Mesendoderm (in vitro differentiated cells): ENCODE results near the gene ABRACL.
A peak's percentile ranks its signal among the peaks of the same experiment; 100 is the strongest.

Experiments
- DNase-seq: peaks from one replicate; pipeline ENCODE4 v3.0.0; 2013
- H2AK5ac ChIP-seq: 2 replicates; pipeline ENCODE4 v1.6.1; 2013; ENCODE audit warnings: low read length, inconsistent platforms
- H2BK120ac ChIP-seq: 2 replicates; pipeline ENCODE4 v1.6.1; 2013; ENCODE audit warnings: low read depth, mild to moderate bottlenecking, low read length, moderate library complexity, mixed read lengths
- H2BK15ac ChIP-seq: replicated peaks from 2 replicates; pipeline ENCODE4 v1.6.1; 2013; ENCODE audit warnings: low read depth, mild to moderate bottlenecking, moderate library complexity
- H2BK5ac ChIP-seq: 2 replicates; pipeline ENCODE4 v1.6.1; 2013; ENCODE audit warnings: low read length, inconsistent platforms
- H3K18ac ChIP-seq: 2 replicates; pipeline ENCODE4 v1.6.1; 2013; ENCODE audit warnings: mild to moderate bottlenecking, low read length, mixed read lengths
- H3K23ac ChIP-seq: one replicate; pipeline ENCODE4 v1.6.1; 2013; ENCODE audit warnings: low read length
- H3K27ac ChIP-seq: 2 replicates; pipeline ENCODE4 v1.5.1; 2013; ENCODE audit warnings: low read depth, mild to moderate bottlenecking, inconsistent platforms, low read length, moderate library complexity
- H3K27me3 ChIP-seq: 2 replicates; pipeline ENCODE4 v1.6.1; 2013; ENCODE audit warnings: low read length, control low read depth, mild to moderate bottlenecking, inconsistent platforms; ENCODE audit not compliant: insufficient read depth, poor library complexity
- H3K36me3 ChIP-seq: 2 replicates; pipeline ENCODE4 v1.6.1; 2013; ENCODE audit warnings: low read length, inconsistent platforms; ENCODE audit not compliant: control insufficient read depth, insufficient read depth
- H3K4ac ChIP-seq: one replicate; pipeline ENCODE4 v1.6.1; 2013; ENCODE audit warnings: low read depth, mild to moderate bottlenecking, low read length, moderate library complexity
- H3K4me1 ChIP-seq: 2 replicates; pipeline ENCODE4 v1.6.1; 2013; ENCODE audit warnings: low read depth, low read length, inconsistent platforms; ENCODE audit not compliant: control insufficient read depth
- H3K4me2 ChIP-seq: 2 replicates; pipeline ENCODE4 v1.6.1; 2013; ENCODE audit warnings: low read length
- H3K4me3 ChIP-seq: 2 replicates; pipeline ENCODE4 v1.5.1; 2013; ENCODE audit warnings: mild to moderate bottlenecking, low read length
- H3K56ac ChIP-seq: one replicate; pipeline ENCODE4 v1.6.1; 2013; ENCODE audit warnings: low read length
- H3K79me1 ChIP-seq: 2 replicates; pipeline ENCODE4 v1.6.1; 2013; ENCODE audit warnings: low read length, inconsistent platforms
- H3K79me2 ChIP-seq: 2 replicates; pipeline ENCODE4 v1.6.1; 2013; ENCODE audit warnings: mild to moderate bottlenecking, low read length; ENCODE audit not compliant: control insufficient read depth, insufficient read depth
- H3K9ac ChIP-seq: 2 replicates; pipeline ENCODE4 v1.6.1; 2013; ENCODE audit warnings: low read length, inconsistent platforms
- H4K5ac ChIP-seq: one replicate; pipeline ENCODE4 v1.6.1; 2013; ENCODE audit warnings: low read length
- H4K8ac ChIP-seq: one replicate; pipeline ENCODE4 v1.6.1; 2013; ENCODE audit warnings: low read depth, mild to moderate bottlenecking, control low read depth, low read length, moderate library complexity
- WGBS: extraction: QIAGEN DNeasy Blood & Tissue Kit; methylation state at CpG from one replicate; pipeline ENCODE4 v1.1.7; 2013; ENCODE audit warnings: low lambda C conversion rate, missing lambda C conversion rate; ENCODE audit not compliant: insufficient coverage; ENCODE audit errors: extremely low coverage; 5-methylcytosine and 5-hydroxymethylcytosine counted together

Gene ABRACL

DNA sequence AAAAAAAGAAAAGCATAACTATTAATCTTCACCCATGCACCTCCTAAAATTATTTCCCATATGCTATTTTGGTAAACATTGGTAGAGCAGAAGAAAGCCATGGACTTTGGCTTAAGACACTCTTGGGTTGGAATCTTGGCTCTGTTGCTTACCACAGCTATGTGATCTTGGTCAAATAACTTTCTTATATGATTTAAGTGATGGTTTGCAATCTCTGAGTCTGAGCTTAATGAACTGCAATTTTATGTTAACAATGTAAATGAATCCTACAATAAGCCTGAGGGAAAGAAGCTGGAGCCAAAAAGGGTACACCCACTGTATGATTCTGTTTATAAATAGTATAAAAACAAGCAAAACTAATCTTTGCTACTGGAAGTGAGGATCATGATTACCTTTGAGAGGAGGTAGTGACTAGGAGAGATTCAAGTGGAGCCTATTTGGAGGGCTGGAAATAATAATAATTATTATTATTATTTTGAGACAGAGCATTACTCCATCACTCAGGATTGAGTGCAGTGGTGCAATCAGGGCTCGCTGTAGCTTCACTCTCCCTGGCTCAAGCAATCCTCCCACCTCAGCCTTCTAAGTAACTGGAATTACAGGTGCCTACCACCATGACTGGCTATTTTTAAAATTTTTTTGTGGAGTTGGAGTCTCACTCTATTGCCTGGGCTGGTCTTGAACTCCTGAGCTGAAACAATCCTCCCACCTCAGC is 34.5 kb downstream of the ABRACL start:
- no peak overlapping the region for H2AK5ac ChIP-seq
- H3K23ac ChIP-seq = no peak overlapping the region
- no peaks in the 10 kb centered on the region for H3K4me1 ChIP-seq
- H2BK15ac ChIP-seq = no peak overlapping the region
- H3K79me2 ChIP-seq = no peaks in the 10 kb centered on the region
- no peak overlapping the region for H3K4ac ChIP-seq
- H3K9ac ChIP-seq = no peak overlapping the region
- H3K4me2 ChIP-seq = no peak overlapping the region
- no peak overlapping the region for H3K56ac ChIP-seq
- no peak overlapping the region for H3K18ac ChIP-seq
- WGBS = no CpG with 5 or more reads among the region's 1 CpG
- DNase-seq = no peak
- no peak overlapping the region for H4K8ac ChIP-seq
- H3K4me3 ChIP-seq = no peak overlapping the region
- H3K79me1 ChIP-seq = no peaks in the 10 kb centered on the region
- H3K27me3 ChIP-seq = no peaks in the 10 kb centered on the region
- no peak overlapping the region for H3K27ac ChIP-seq
- H4K5ac ChIP-seq = no peak overlapping the region
- H3K36me3 ChIP-seq = no peaks in the 10 kb centered on the region
- no peak overlapping the region for H2BK5ac ChIP-seq
- no peak overlapping the region for H2BK120ac ChIP-seq

DNA sequence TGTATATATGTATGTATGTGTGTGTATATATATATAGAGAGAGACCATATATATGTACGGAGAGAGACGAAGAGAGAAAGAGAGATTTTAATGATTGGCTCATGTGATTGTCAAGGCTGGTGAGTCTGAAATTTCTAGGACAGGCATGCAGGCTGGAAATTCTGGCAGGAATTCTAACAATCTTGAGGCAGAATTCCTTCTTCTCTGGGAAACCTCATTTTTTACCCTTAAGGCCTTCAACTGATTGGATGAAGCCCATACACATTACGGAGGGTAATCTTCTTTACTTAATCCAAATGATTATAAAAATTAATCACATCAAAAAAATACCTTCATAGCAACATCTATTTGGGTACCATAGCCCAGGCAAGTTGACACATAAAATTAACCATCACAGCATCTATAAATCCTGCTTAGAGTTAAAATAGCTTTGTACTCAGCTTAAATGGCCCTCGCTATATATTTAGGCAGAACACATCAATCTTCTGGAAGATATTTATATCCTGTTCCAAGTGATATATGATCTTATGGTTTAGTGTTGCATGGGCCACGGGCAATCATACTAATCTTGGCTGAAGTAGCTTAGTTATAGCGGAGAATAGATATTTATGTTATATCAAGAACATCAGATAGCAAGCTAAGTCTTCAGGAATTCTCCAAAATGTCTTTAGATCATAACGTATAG is 36.6 kb downstream of the ABRACL start:
- no peak overlapping the region for H3K18ac ChIP-seq
- 100% methylated on average over 2 of the region's 7 CpGs for WGBS

DNA sequence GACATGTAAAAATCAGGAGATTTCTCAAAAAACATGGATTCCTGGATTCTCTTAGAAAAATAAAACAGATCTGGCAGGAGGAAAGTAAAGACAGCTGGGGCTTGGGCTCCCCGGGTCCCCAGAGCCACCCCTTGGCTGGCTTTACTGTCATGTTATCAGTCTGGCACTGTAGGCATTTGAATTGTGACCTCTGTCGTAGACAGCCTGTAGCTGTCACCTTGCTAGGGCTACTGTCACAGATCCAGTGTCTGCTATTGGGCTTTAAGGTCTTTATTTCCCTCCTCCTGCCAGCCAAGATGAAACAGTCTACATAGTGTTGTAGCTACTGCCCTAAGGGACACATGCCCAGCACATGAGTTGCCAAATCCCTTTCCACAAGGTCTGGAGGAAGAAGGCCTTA is 37.5 kb downstream of the ABRACL start:
- Histone ChIP-seq H2BK5ac (no peak overlapping the region), H4K5ac (no peak overlapping the region), H3K4me2 (no peak overlapping the region), H3K9ac (no peak overlapping the region), H2BK15ac (no peak overlapping the region), H2BK120ac (no peak overlapping the region), H3K27ac (no peak overlapping the region), H3K56ac (no peak overlapping the region), H3K79me2 (no peaks in the 10 kb centered on the region), H4K8ac (no peak overlapping the region), H3K18ac (no peak overlapping the region), H3K4me1 (no peaks in the 10 kb centered on the region), H3K27me3 (no peaks in the 10 kb centered on the region), H2AK5ac (no peak overlapping the region), H3K4ac (no peak overlapping the region), H3K36me3 (no peaks in the 10 kb centered on the region), H3K79me1 (no peaks in the 10 kb centered on the region), H3K23ac (no peak overlapping the region), H3K4me3 (no peak overlapping the region)
- WGBS = no CpG with 5 or more reads among the region's 2 CpGs
- no peak for DNase-seq

More for the DNA sequence above, 36.6 kb downstream of the ABRACL start:
- H4K8ac ChIP-seq = no peak overlapping the region
- H3K56ac ChIP-seq = no peak overlapping the region
- no peak overlapping the region for H2AK5ac ChIP-seq
- H3K79me1 ChIP-seq = no peaks in the 10 kb centered on the region
- no peaks in the 10 kb centered on the region for H3K79me2 ChIP-seq
- no peak overlapping the region for H3K27ac ChIP-seq
- no peak overlapping the region for H4K5ac ChIP-seq
- no peak overlapping the region for H2BK15ac ChIP-seq
- H3K4me1 ChIP-seq = no peaks in the 10 kb centered on the region
- no peak overlapping the region for H2BK120ac ChIP-seq
- peak; percentile 21 for DNase-seq
- no peaks in the 10 kb centered on the region for H3K27me3 ChIP-seq
- H3K9ac ChIP-seq = no peak overlapping the region
- no peaks in the 10 kb centered on the region for H3K36me3 ChIP-seq
- H3K4ac ChIP-seq = no peak overlapping the region
- H3K23ac ChIP-seq = no peak overlapping the region
- H3K4me2 ChIP-seq = no peak overlapping the region
- H2BK5ac ChIP-seq = no peak overlapping the region
- no peak overlapping the region for H3K4me3 ChIP-seq

DNA sequence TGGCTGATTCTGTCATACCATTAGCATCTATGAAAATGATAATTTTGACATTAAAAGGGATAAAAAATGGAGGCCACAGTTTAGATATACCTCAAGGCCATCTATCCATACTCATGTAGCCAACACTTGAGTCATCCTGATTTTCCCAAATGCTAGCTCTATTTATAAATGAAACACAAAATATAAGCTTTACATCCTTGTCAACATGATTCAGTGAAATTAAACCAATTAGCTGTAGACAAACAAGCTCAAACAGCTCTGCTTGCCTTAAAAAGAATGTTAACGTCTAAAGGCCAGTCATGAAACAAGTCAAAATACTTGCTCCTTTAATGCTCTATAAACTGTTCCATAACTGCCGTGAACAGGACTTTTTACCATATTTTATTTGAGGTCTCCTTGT is 40.3 kb downstream of the ABRACL start:
- Histone ChIP-seq H3K4me2 (no peak overlapping the region), H3K79me1 (no peaks in the 10 kb centered on the region), H3K18ac (no peak overlapping the region), H3K79me2 (no peaks in the 10 kb centered on the region), H3K23ac (no peak overlapping the region), H3K27ac (no peak overlapping the region), H3K27me3 (no peaks in the 10 kb centered on the region), H3K4me1 (no peaks in the 10 kb centered on the region), H3K36me3 (no peaks in the 10 kb centered on the region), H2BK5ac (no peak overlapping the region), H4K5ac (no peak overlapping the region), H4K8ac (no peak overlapping the region), H2AK5ac (no peak overlapping the region), H2BK120ac (no peak overlapping the region), H2BK15ac (no peak overlapping the region), H3K4ac (no peak overlapping the region), H3K4me3 (no peak overlapping the region), H3K9ac (no peak overlapping the region), H3K56ac (no peak overlapping the region)
- no peak for DNase-seq
- WGBS = no CpG with 5 or more reads among the region's 2 CpGs

- no CpG with 5 or more reads among the region's 2 CpGs for WGBS
Measured at GRCh38 chr6:139073118-139073517, 44.6 kb downstream of the ABRACL start.

More at GRCh38 chr6:139073118-139073517, 44.6 kb downstream of the ABRACL start:
- H3K9ac ChIP-seq = no peak overlapping the region
- H2BK15ac ChIP-seq = no peak overlapping the region
- H2BK5ac ChIP-seq = no peak overlapping the region
- no peak overlapping the region for H2BK120ac ChIP-seq
- H3K4me3 ChIP-seq = no peak overlapping the region
- no peak overlapping the region for H4K8ac ChIP-seq
- H4K5ac ChIP-seq = no peak overlapping the region
- no peak overlapping the region for H3K56ac ChIP-seq
- H3K4me1 ChIP-seq = no peaks in the 10 kb centered on the region
- no peaks in the 10 kb centered on the region for H3K79me1 ChIP-seq
- no peak overlapping the region for H3K18ac ChIP-seq
- no peaks in the 10 kb centered on the region for H3K36me3 ChIP-seq
- no peak overlapping the region for H3K23ac ChIP-seq
- H3K4me2 ChIP-seq = no peak overlapping the region
- H2AK5ac ChIP-seq = no peak overlapping the region
- H3K79me2 ChIP-seq = no peaks in the 10 kb centered on the region
- H3K27me3 ChIP-seq = no peaks in the 10 kb centered on the region
- H3K27ac ChIP-seq = no peak overlapping the region
- H3K4ac ChIP-seq = no peak overlapping the region
- DNase-seq = no peak
